NCI-H1417 treated with DMSO at 0.1 percent for 48 hours (cell line): ENCODE data around the gene RHCE.
"Not testable (repeated sequence)": the region's sequence is repeated elsewhere in the genome, so short reads cannot be mapped to it uniquely, and the experiment has no call there.

Experiments
- DNase-seq: peaks from one replicate; lab custom pipeline; 2025; lab: John Stamatoyannopoulos, UW

Gene RHCE

DNA sequence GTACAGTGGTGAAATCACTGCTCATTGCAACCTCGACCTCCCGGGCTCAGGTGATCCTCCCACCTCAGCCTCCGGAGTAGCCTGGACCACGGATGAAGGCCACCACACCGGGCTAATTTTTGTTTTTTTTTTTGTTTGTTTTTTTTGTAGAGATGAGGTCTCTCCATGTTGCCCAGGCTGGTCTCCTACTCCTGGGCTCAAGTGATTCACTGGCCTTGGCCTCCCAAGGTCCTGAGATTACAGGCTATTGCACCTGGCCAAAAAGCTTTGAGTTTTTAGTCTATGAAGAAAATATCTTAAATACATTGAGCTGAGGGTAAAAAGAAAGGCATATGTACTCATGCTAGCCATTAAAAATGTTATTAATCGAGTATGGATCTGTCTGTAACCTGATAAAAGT is 78.9 kb downstream of the RHCE start:
- DNase-seq, result no peak

DNA sequence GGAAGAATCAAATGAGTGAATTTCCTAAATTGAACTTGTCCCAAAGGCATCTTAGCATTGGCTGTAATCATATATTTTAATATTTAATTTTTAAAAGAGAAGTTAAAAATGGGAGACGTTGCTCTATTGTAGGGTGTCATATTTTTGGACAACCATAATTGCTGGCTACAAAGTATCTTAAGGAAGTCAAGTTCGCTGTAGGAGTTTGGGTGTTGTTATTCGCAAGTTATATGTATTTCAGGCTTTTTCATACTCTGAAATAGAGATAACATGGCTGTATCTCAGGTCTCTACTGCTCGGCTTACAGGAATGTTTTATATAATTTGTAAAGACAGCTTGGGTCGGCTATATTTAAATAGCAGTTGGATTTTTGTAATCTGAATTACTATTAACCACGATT is 81.6 kb downstream of the RHCE start:
- DNase-seq, result no peak

DNA sequence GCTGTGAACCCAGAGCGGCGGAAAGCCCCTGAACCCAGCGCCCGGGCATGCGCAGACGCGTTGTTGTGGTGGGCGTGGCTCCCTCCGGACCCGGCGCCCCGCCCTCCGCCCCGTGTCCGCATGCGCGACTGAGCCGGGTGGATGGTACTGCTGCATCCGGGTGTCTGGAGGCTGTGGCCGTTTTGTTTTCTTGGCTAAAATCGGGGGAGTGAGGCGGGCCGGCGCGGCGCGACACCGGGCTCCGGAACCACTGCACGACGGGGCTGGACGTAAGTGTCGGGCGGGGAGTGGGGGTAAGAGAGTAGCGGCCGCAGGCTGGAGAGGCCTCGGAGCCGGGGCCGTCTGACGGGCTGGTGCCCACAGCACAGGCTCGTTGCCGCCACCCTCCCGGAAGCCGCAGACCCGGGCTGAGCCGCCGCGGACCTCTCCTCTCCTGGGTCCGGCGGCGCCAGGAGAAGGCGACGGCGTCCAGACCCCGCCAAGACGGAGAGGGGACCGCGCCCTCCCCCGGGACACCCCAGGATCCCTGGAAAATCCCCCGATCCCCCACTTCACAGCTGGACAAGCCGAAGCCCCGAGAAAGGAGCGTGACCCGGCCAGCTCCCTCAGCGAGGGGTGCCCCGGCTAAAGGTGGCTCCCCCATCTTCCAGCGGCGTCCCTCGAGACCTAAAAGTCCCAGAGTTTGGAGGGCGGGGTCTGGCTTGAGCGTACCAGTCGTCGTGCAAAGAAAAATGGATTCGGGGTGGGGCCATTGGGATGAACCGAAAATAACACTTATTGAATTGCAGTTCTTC is 82.2 kb downstream of the RHCE start, which contains the start of gene TMEM50A:
TSS of gene TMEM50A (plus strand) at position 147 of the 794 bp plus-strand sequence. CDS start 2,153 bp downstream, outside the sequence.
- DNase-seq, result peak; percentile 46

DNA sequence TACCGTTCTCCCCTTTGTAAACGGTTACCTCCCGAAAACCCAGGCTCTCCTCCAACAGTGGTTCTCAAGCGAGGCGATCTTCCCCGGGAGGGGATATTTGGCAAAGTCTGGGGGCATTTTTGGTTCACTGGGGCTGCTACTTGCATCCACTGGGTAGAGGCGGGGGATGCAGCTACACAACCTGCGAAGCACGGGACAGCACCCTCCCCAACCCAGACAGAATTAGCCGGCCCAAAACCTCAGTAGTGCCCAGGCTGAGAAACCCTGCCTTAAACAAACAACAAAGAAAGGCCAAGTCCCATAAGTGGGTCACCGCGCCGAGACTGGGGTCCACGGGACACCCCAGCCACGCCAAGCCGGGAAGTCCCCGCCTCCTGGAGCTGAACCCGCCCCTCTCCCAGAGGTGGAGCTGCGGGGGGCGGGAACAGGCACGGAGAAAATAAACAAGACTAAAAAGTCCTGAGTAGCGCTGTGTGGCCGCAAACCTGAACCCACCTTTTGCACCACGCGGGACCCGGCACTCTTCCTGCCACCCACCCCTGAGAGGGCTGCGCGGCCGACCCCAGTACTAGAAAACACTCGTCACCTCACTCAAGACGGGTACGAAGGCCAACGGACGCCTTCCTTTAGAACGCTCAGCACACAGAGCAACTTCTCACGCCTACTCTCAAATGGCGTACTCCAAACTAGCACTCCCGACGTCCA is 83.0 kb downstream of the RHCE start:
- not testable (repeated sequence) for DNase-seq

GRCh38 chr1:25336922-25337354 is 83.7 kb downstream of the RHCE start:
- not testable (repeated sequence) for DNase-seq

DNA sequence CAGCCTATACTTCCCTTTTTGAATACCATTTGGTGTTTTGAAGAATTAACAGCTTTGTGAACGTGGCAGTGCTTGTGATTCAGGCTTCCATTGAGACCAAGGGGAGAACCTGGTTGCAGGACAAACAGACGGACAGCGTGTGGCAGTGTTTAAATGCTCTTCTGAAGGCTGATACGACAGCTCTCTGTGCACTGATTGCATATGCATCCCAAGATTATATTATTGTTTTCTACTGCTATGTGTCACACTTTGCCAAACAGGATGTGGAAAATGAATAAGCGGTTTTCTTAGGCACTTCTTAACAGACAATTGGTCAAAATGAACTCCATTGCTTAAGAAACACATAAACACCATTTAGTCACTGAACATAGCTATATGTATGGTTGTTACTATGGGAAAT is 90.7 kb downstream of the RHCE start:
- DNase-seq, result not testable (repeated sequence)

GRCh38 chr1:25329336-25329735 is 91.3 kb downstream of the RHCE start:
- not testable (repeated sequence) for DNase-seq

DNA sequence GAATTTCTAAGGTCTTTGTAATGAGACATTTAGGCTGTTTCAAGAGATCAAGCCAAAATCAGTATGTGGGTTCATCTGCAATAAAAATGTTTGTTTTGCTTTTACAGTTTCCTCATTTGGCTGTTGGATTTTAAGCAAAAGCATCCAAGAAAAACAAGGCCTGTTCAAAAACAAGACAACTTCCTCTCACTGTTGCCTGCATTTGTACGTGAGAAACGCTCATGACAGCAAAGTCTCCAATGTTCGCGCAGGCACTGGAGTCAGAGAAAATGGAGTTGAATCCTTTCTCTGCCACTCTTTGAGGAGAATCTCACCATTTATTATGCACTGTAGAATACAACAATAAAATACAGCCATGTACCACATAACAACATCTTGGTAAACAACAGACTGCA is 91.8 kb downstream of the RHCE start:
- not testable (repeated sequence) for DNase-seq

DNA sequence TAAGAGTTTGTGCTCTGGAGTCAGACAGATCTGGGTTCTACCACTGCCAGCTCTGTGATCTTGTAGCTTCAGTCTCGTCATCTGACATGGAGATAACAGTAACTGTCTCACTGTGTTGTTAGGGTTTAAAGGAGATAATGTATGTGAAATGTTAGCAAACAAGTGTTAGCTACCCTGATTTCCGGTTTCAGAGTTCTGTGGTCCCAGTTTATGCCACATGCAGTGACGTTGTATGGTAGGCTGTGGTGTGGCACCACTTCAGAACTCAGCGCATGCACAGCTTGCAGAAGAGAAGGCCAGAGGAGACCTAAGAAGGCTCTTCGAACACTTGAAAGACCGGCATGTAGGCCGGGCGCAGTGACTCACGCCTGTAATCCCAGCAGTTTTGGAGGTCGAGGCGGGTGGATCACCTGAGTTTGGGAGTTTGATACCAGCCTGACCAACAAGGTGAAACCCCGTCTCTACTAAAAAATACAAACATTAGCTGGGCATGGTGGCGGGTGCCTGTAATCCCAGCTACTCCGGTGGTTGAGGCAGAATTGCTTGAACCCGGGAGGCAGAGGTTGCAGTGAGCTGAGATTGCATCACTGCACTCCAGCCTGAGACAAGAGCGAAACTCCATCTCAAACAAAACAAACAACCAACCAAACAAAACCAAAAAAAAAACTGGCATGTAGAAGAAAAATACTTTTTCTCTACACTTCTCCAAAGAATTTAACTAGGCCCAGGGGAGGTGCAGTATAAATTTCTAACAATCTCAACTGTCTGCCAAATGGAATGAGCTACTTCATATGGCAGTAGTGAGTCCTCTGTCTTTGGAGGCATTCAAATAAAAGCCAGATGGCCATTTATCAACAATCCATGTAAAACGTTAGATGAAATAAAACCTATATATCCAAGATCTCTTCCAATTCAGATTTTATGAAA is 92.5 kb downstream of the RHCE start:
- not testable (repeated sequence) for DNase-seq

GRCh38 chr1:25324407-25324806 is 96.2 kb downstream of the RHCE start:
- not testable (repeated sequence) for DNase-seq

DNA sequence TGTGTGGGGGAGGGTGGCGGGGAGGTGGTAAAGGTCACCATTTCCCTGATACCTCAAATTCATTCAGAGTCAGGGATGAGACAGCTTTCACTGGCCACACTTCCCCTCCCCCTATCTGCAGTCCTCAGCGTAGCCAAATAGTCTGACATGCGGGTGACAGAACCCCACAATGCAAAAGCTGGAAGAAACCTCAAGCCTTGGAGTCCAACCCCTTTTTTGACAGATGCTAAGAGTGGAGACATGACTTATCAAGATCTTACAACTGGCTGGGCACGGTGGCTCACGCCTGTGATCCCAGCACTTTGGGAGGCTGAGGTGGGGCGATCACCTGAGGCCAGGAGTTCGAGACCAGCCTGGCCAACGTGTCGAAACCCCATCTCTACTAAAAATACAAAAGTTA is 98.5 kb downstream of the RHCE start:
- not testable (repeated sequence) for DNase-seq

- DNase-seq, result not testable (repeated sequence)
Observed at GRCh38 chr1:25320314-25320938, 100.2 kb downstream of the RHCE start.

DNA sequence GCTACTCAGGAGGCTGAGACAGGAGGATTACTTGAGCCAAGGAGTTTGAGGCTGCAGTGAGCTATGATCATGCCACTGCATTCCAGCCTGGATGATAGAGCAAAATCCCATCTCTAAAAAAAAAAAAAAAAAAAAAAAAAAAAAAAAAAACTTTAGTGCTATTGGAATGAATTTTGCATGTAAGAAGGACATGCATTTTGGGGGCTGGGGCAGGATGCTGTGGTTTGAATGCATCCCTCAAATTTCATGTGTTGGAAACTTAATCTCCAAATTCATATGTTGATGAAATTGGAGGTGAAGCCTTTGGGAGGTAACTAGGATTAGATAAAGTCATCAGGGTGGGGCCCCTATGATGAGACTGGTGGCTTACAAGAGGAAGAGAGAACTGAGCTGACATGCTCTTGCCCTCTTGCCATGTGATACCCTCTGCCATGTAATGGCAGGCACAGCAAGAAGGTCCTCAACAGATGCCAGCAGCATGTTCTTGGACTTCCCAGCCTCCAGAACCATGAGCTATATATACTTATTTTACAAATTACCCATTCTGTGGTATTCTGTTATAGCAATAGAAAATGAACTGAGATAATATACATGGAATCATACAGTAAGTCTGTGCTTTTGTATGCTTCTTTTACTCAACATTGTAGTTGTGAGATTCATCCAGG is 107.7 kb downstream of the RHCE start:
- DNase-seq, result not testable (repeated sequence)
